NCI-H1417 (cell line): ENCODE measurements around the gene POU2AF3.

Source experiments
- DNase-seq, 3 experiments: peaks; one replicate each; lab custom pipeline; 2025; lab: John Stamatoyannopoulos, UW

The POU2AF3 gene

GRCh38 chr11:111352935-111353710 lies 54.8 kb downstream of the POU2AF3 start:
- no peak for DNase-seq

- DNase-seq: no peak
Measured at GRCh38 chr11:111353776-111354600, 55.6 kb downstream of the POU2AF3 start.

DNA sequence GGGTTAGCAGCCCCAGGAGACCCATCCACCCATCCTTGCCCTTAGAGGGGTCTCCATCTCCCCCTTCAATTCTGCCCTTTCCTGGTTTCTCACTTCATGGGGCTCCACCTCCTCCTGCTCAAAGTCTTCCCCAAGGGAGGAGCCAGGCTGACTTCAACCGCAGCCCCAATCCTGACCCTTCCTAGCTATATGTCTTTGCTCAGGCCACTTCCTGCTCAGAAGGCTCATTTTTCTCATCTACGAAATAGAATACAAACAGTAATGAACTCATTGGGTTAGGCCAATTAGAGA lies 56.2 kb downstream of the POU2AF3 start:
- DNase-seq: no peak

- DNase-seq: no peak
Measured at GRCh38 chr11:111355101-111355500, 56.8 kb downstream of the POU2AF3 start.

- DNase-seq: peak in 2 of 3 experiments; percentile 25 to 57
Measured at GRCh38 chr11:111355956-111356659, 57.8 kb downstream of the POU2AF3 start.

DNA sequence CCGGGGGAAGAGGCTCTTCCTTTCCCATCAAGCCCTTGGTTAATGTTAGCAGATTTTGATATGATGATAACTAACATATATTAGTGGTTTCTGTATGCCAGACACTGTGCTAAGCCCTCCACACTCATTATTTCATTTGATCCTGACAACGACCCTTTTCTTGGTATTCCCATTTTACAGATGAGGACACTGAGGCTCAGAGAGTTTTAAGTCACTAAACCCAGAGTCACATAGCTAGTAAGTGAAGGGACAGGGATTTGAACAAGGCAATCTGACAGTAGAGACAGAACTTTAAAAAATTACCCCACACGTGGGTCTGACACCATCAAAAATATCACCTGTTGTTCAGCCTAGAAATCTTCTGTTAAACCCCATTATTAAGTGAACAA lies 58.3 kb downstream of the POU2AF3 start:
- DNase-seq: no peak

GRCh38 chr11:111357150-111358037 lies 59.0 kb downstream of the POU2AF3 start:
- DNase-seq: no peak
